ENCODE data around the gene FOXB1. TPM values are rescaled to one million over a fixed set of nuclear protein-coding genes. Genes with fewer than 3 reads are reported as not detected.

Gene FOXB1
- total and polyA plus RNA-seq, 9 of the 15 experiments (the other 6 are each of a cell fraction or from before 2014, with no cell fraction given), result not detected

GRCh38 chr15:59991834-59992233 lies 12.3 kb upstream of the FOXB1 start:
- H3K9me3 ChIP-seq (replicated peaks; ENCODE audit: control insufficient read depth, insufficient read depth, low read depth, low read length), result no peaks in the 10 kb centered on the region
- DNase-seq (ENCODE audit: extremely low read depth in 1 of 4, low spot score in 3 of 4), result no peak
- no peak overlapping the region for H3K27ac ChIP-seq (ENCODE audit: extremely low read depth, low read depth, low read length)
- no peak for ATAC-seq
- no peaks in the 10 kb centered on the region for H3K36me3 ChIP-seq (ENCODE audit: control insufficient read depth, insufficient read depth, low read length)
- no peak overlapping the region for H3K9ac ChIP-seq (ENCODE audit: insufficient read depth in 1 of 2, low read depth in 2 of 2, low read length in 2 of 2)
- no peak overlapping the region for H3K4me2 ChIP-seq (ENCODE audit: insufficient read depth, low read length)
- no peak overlapping the region for H2AFZ ChIP-seq (ENCODE audit: low read depth, low read length)
- no peak overlapping the region for H3K4me3 ChIP-seq
- WGBS (ENCODE audit: insufficient coverage, low coverage, missing lambda C conversion rate), result 4% methylated on average over 2 of the region's 2 CpGs
- no peaks in the 10 kb centered on the region for H3K9me1 ChIP-seq (ENCODE audit: control insufficient read depth, insufficient read depth, low read length)
- H3K79me2 ChIP-seq (ENCODE audit: control insufficient read depth, insufficient read depth, low read length), result no peaks in the 10 kb centered on the region
- ChIA-PET POLR2A (interaction anchor here (0.7 to 1.5 kb wide), 2 partner anchors 12 to 16 kb away, joined by 3 to 4 read pairs; partner anchors contain the start of gene FOXB1), CTCF (ENCODE audit: low intra/inter-chr PET ratio) (no interaction called here)
- peaks cover 21 to 38% of the 10 kb centered on the region in 2 experiments for H3K27me3 ChIP-seq (ENCODE audit: control insufficient read depth in 2 of 2, insufficient read depth in 2 of 2, low read length in 2 of 2)
- no peaks in the 10 kb centered on the region for H4K20me1 ChIP-seq (replicated peaks; ENCODE audit: control insufficient read depth, insufficient read depth, low read length)
- FAIRE-seq, result no peak
- BruUV-seq (replicated peaks), result no TSS peak
- in situ Hi-C loops (cut with MboI) (no loop called here), intact Hi-C loops (cut with micrococcal nuclease) (no loop called here)
- peaks cover 0 to under 1% of the 10 kb centered on the region in 2 experiments; a peak in 1 of 5 replicates for H3K4me1 ChIP-seq (replicated peaks in 1 of 2; ENCODE audit: control insufficient read depth in 2 of 2, insufficient read depth in 2 of 2, low read length in 2 of 2)
- TF ChIP-seq AFF1 (IDR thresholded peaks at IDR 0.05; ENCODE audit: low read depth in 1 of 2, partially characterized antibody in 2 of 2) (no peak), ZNF766 (CRISPR knock-in tag; conservative IDR thresholded peaks at IDR 0.05) (no peak), ILF3 (IDR thresholded peaks at IDR 0.05; ENCODE audit: borderline replicate concordance) (no peak), ZNF311 (CRISPR knock-in tag; IDR thresholded peaks at IDR 0.05) (no peak), MTA2 (IDR thresholded peaks at IDR 0.05; ENCODE audit: low read depth) (no peak), MECOM (CRISPR knock-in tag; IDR thresholded peaks at IDR 0.05) (no peak), ARHGAP35 (IDR thresholded peaks at IDR 0.05; ENCODE audit: partially characterized antibody) (no peak), NFIX (CRISPR knock-in tag; IDR thresholded peaks at IDR 0.05; ENCODE audit: low read depth) (no peak), SRSF7 (optimal IDR thresholded peaks at IDR 0.05; ENCODE audit: low read depth, low read length) (no peak), ZBED1 (IDR thresholded peaks at IDR 0.05) (no peak), RUNX1 (IDR thresholded peaks at IDR 0.05; ENCODE audit: low read depth) (no peak), BMI1 (IDR thresholded peaks at IDR 0.05; ENCODE audit: low read length) (no peak)
- TF ChIP-seq, protein P1, sequence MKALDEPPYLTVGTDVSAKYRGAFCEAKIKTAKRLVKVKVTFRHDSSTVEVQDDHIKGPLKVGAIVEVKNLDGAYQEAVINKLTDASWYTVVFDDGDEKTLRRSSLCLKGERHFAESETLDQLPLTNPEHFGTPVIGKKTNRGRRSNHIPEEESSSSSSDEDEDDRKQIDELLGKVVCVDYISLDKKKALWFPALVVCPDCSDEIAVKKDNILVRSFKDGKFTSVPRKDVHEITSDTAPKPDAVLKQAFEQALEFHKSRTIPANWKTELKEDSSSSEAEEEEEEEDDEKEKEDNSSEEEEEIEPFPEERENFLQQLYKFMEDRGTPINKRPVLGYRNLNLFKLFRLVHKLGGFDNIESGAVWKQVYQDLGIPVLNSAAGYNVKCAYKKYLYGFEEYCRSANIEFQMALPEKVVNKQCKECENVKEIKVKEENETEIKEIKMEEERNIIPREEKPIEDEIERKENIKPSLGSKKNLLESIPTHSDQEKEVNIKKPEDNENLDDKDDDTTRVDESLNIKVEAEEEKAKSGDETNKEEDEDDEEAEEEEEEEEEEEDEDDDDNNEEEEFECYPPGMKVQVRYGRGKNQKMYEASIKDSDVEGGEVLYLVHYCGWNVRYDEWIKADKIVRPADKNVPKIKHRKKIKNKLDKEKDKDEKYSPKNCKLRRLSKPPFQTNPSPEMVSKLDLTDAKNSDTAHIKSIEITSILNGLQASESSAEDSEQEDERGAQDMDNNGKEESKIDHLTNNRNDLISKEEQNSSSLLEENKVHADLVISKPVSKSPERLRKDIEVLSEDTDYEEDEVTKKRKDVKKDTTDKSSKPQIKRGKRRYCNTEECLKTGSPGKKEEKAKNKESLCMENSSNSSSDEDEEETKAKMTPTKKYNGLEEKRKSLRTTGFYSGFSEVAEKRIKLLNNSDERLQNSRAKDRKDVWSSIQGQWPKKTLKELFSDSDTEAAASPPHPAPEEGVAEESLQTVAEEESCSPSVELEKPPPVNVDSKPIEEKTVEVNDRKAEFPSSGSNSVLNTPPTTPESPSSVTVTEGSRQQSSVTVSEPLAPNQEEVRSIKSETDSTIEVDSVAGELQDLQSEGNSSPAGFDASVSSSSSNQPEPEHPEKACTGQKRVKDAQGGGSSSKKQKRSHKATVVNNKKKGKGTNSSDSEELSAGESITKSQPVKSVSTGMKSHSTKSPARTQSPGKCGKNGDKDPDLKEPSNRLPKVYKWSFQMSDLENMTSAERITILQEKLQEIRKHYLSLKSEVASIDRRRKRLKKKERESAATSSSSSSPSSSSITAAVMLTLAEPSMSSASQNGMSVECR (CRISPR knock-in tag; IDR thresholded peaks at IDR 0.05), result no peak
